CD4-positive, alpha-beta T cell (primary cell): ENCODE results near the gene NKD1. TPM values are rescaled to one million over a fixed set of nuclear protein-coding genes. Genes with fewer than 3 reads are reported as not detected.

Source experiments
- ATAC-seq: fragments of 200-7000 bp; cut with Tn5 transposase; one replicate; pipeline ENCODE4 v1.10.0; 2022; ENCODE audit warnings: mild to moderate bottlenecking; ENCODE audit not compliant: poor library complexity
- CTCF ChIA-PET: fragments of 350-600 bp; sonication (Branson Sonifier 250); formaldehyde crosslinking; loops from one replicate; lab custom pipeline; 2021; ENCODE audit warnings: antibody characterized with exemption, inconsistent platforms; lab: Charles Lee
- POLR2A ChIA-PET: fragments of 350-600 bp; sonication (Branson Sonifier 250); formaldehyde crosslinking; loops from one replicate; lab custom pipeline; 2021; ENCODE audit warnings: antibody characterized with exemption, inconsistent platforms; lab: Charles Lee
- DNase-seq, 14 experiments: peaks; one replicate each; pipeline ENCODE4 v3.0.0-alpha.2; 2013 to 2020; ENCODE audit warnings: mixed read lengths in 2 of 14
- H3K27ac ChIP-seq, 2 donors: one replicate each; pipeline versions ENCODE4 v1.5.1 to v1.7.0; 2013; ENCODE audit warnings: low read length in 2 of 2, low read depth in 1 of 2, mild to moderate bottlenecking in 1 of 2
- H3K27me3 ChIP-seq, 2 experiments: 1 replicate in 1 of 2; 2 replicates in 1 of 2; pipeline versions ENCODE4 v1.6.1 to v1.7.0; 2013; ENCODE audit warnings: low read length in 2 of 2, control low read depth in 1 of 2, mild to moderate bottlenecking in 1 of 2, moderate library complexity in 1 of 2; ENCODE audit not compliant: insufficient read depth in 2 of 2, control insufficient read depth in 1 of 2
- H3K36me3 ChIP-seq: one replicate; pipeline ENCODE4 v1.6.1; 2013; ENCODE audit warnings: low read length, control low read depth; ENCODE audit not compliant: insufficient read depth
- H3K4me1 ChIP-seq: one replicate; pipeline ENCODE4 v1.6.1; 2013; ENCODE audit warnings: low read length, control low read depth; ENCODE audit not compliant: insufficient read depth
- H3K4me3 ChIP-seq: one replicate; pipeline ENCODE4 v1.5.1; 2013; ENCODE audit warnings: mild to moderate bottlenecking, low read length, moderate library complexity
- H3K9me3 ChIP-seq, 2 experiments: 1 replicate in 1 of 2; 2 replicates in 1 of 2; pipeline versions ENCODE4 v1.6.1 to v1.7.0; 2013; ENCODE audit warnings: low read length in 2 of 2, mild to moderate bottlenecking in 2 of 2, control low read depth in 1 of 2, moderate library complexity in 1 of 2; ENCODE audit not compliant: control insufficient read depth in 1 of 2, insufficient read depth in 1 of 2
- H3K27ac Mint-ChIP-seq: one replicate; pipeline ENCODE4 v1.8.0; 2020; ENCODE audit warnings: mixed read lengths
- H3K27me3 Mint-ChIP-seq: one replicate; pipeline ENCODE4 v1.8.0; 2021; ENCODE audit warnings: mixed read lengths
- H3K36me3 Mint-ChIP-seq: one replicate; pipeline ENCODE4 v1.8.0; 2021; ENCODE audit warnings: low read depth, mixed read lengths
- H3K4me1 Mint-ChIP-seq: one replicate; pipeline ENCODE4 v1.8.0; 2021; ENCODE audit warnings: low read depth, mixed read lengths
- H3K4me3 Mint-ChIP-seq: one replicate; pipeline ENCODE4 v1.8.0; 2020; ENCODE audit warnings: mild to moderate bottlenecking, mixed read lengths
- H3K9me3 Mint-ChIP-seq: one replicate; pipeline ENCODE4 v1.8.0; 2020; ENCODE audit warnings: mixed read lengths
- CTCF ChIP-seq: fragments of 200-600 bp; IDR thresholded peaks from one replicate; pipeline ENCODE4 v1.8.0; 2022; ENCODE audit warnings: antibody characterized with exemption, mild to moderate bottlenecking
- intact Hi-C, 2 experiments: fragments of 100-400 bp; cut with DNase I in 1 of 2; cut with micrococcal nuclease in 1 of 2; formaldehyde crosslinking; loops; one replicate each; pipeline versions ENCODE4 v1.15.1 to v1.9.0; 2023 to 2025; cut with DNase I, micrococcal nuclease
- total RNA-seq, 174 experiments: library from RNA in 2 of 174; stranded (reverse) in 2 of 174; gene quantifications; one replicate each; pipeline ENCODE4 v1.2.3 and lab custom pipeline; 2021 to 2026

Gene NKD1
- total RNA-seq, 2 experiments from 2014 or later, result 6.1 to 9.8 TPM

GRCh38 chr16:50674831-50675230, 126.6 kb downstream of the NKD1 start:
- intact Hi-C loops, result no loop called here
- H3K36me3 ChIP-seq, result peaks cover 88% of the 10 kb centered on the region
- Mint-ChIP-seq H3K4me3 (no peak overlapping the region), H3K36me3 (peaks cover 99% of the 10 kb centered on the region), H3K27ac (peak overlapping the region; percentile 84), H3K9me3 (peaks cover 6% of the 10 kb centered on the region), H3K4me1 (peaks cover 50% of the 10 kb centered on the region), H3K27me3 (no peaks in the 10 kb centered on the region)
- H3K4me3 ChIP-seq, result no peak overlapping the region
- H3K27me3 ChIP-seq, result no peaks in the 10 kb centered on the region
- H3K27ac ChIP-seq, result no peak overlapping the region
- CTCF ChIA-PET, result interaction anchor here (1.3 to 6.0 kb wide), 3 partner anchors 8 to 131 kb away, joined by 4 to 53 read pairs (median 9); no protein-coding TSS in a partner anchor
- ATAC-seq (no peak), DNase-seq (no peak)
- no peak for TF ChIP-seq CTCF
- H3K9me3 ChIP-seq, result peaks cover 19 to 29% of the 10 kb centered on the region in 2 experiments
- peaks cover 45% of the 10 kb centered on the region for H3K4me1 ChIP-seq
- POLR2A ChIA-PET, result interaction anchor here (1.6 to 13.0 kb wide), 3 partner anchors 6 to 67 kb away, joined by 5 to 174 read pairs (median 174); partner anchors contain the start of genes CYLD and SNX20

GRCh38 chr16:50675686-50676610, 127.8 kb downstream of the NKD1 start:
- intact Hi-C loops, result no loop called here
- H3K9me3 ChIP-seq, result peaks cover 19 to 29% of the 10 kb centered on the region in 2 experiments
- POLR2A ChIA-PET, result interaction anchor here (0.6 to 13.0 kb wide), 3 partner anchors 7 to 523 kb away, joined by 3 to 174 read pairs (median 5); partner anchors contain the start of genes CYLD and TENT4B
- CTCF ChIA-PET, result interaction anchor here (1.3 to 6.0 kb wide), 3 partner anchors 9 to 130 kb away, joined by 4 to 53 read pairs (median 9); no protein-coding TSS in a partner anchor
- H3K4me1 Mint-ChIP-seq, result peaks cover 57% of the 10 kb centered on the region
- peaks cover 52% of the 10 kb centered on the region for H3K4me1 ChIP-seq
- H3K27ac ChIP-seq, result peak overlapping the region in 1 of 2 donors; percentile 23
- no peak for TF ChIP-seq CTCF
- H3K27ac Mint-ChIP-seq, result peak overlapping the region; percentile 84
- H3K36me3 Mint-ChIP-seq, result peaks cover 96% of the 10 kb centered on the region
- peaks cover 83% of the 10 kb centered on the region for H3K36me3 ChIP-seq
- H3K4me3 Mint-ChIP-seq, result no peak overlapping the region
- H3K4me3 ChIP-seq, result no peak overlapping the region
- DNase-seq (no peak), ATAC-seq (no peak)
- H3K27me3 Mint-ChIP-seq, result no peaks in the 10 kb centered on the region
- no peaks in the 10 kb centered on the region for H3K27me3 ChIP-seq
- H3K9me3 Mint-ChIP-seq, result peaks cover 6% of the 10 kb centered on the region

GRCh38 chr16:50676684-50677225, 128.6 kb downstream of the NKD1 start:
- Mint-ChIP-seq H3K4me3 (peak overlapping the region; percentile 97), H3K27ac (peak overlapping the region; percentile 84), H3K36me3 (peaks cover 92% of the 10 kb centered on the region), H3K27me3 (no peaks in the 10 kb centered on the region), H3K4me1 (peaks cover 57% of the 10 kb centered on the region), H3K9me3 (peaks cover 2% of the 10 kb centered on the region)
- Histone ChIP-seq H3K4me1 (peaks cover 58% of the 10 kb centered on the region), H3K27ac (peak overlapping the region; percentile 23 to 42), H3K4me3 (no peak overlapping the region), H3K36me3 (peaks cover 77% of the 10 kb centered on the region), H3K27me3 (no peaks in the 10 kb centered on the region), H3K9me3 (peaks cover 16 to 28% of the 10 kb centered on the region in 2 experiments)
- ChIA-PET POLR2A (interaction anchor here (9.3 to 13.0 kb wide), 2 partner anchors 8 to 68 kb away, joined by 167 to 174 read pairs; partner anchors contain the start of gene CYLD), CTCF (interaction anchor here (2.0 to 6.0 kb wide), 3 partner anchors 10 to 129 kb away, joined by 7 to 53 read pairs (median 9); no protein-coding TSS in a partner anchor)
- intact Hi-C loops, result no loop called here
- TF ChIP-seq CTCF, result no peak
- ATAC-seq (no peak), DNase-seq (no peak)
